Suprapubic skin (tissue), 4 donors: Measurements from ENCODE around the gene ANKRD36.
"Not testable (repeated sequence)": the region's sequence is repeated elsewhere in the genome, so short reads cannot be mapped to it uniquely, and the experiment has no call there.

ENCODE experiments used
- CTCF ChIP-seq, 2 donors: fragments of 200-600 bp in 1 of 2; fragments of 450-650 bp in 1 of 2; sonication (generic) in 1 of 2; IDR thresholded peaks; one replicate each; pipeline ENCODE4 v1.5.1; 2016 to 2019; ENCODE audit warnings: antibody characterized with exemption in 2 of 2, mild to moderate bottlenecking in 1 of 2, moderate library complexity in 1 of 2
- EP300 ChIP-seq: sonication (generic); formaldehyde crosslinking; IDR thresholded peaks from one replicate; pipeline ENCODE4 v1.6.1; 2017; ENCODE audit warnings: antibody characterized with exemption
- POLR2A ChIP-seq, 2 donors: fragments of 450-650 bp; IDR thresholded peaks; one replicate each; pipeline ENCODE4 v1.6.1; 2017; ENCODE audit warnings: antibody characterized with exemption in 2 of 2, mild to moderate bottlenecking in 2 of 2, moderate library complexity in 2 of 2
- POLR2AphosphoS5 ChIP-seq, 3 donors: sonication (generic); formaldehyde crosslinking; IDR thresholded peaks; one replicate each; pipeline ENCODE4 v1.6.1; 2017; ENCODE audit warnings: antibody characterized with exemption in 3 of 3

GRCh38 chr2:97168583-97168982 lies 55.6 kb downstream of the ANKRD36 start:
- TF ChIP-seq CTCF (IDR thresholded peaks at IDR 0.05); POLR2A (IDR thresholded peaks at IDR 0.05); POLR2AphosphoS5 (IDR thresholded peaks at IDR 0.05); EP300: not testable (repeated sequence)
